Stimulated activated CD8-positive, alpha-beta memory T cell treated with anti-CD3 and anti-CD28 coated beads, Interleukin-15, amount 100 ng/mL, for 48 hours (primary cell): ENCODE data around the gene CFAP43.

Source experiments
- DNase-seq, 2 donors: peaks; one replicate each; pipeline ENCODE4 v3.0.0-alpha.2; 2020; ENCODE audit warnings: low read depth in 2 of 2

CFAP43 gene

GRCh38 chr10:104138131-104138530 lies 94.0 kb downstream of the CFAP43 start:
- no peak for DNase-seq

- no peak for DNase-seq
These were observed 102.1 kb downstream of the CFAP43 start for GRCh38 chr10:104130041-104130440.

GRCh38 chr10:104128214-104128613 lies 104.0 kb downstream of the CFAP43 start:
- DNase-seq = no peak

- DNase-seq = no peak
These were observed 104.8 kb downstream of the CFAP43 start for GRCh38 chr10:104127411-104127810.

- no peak for DNase-seq
These were observed 108.8 kb downstream of the CFAP43 start for GRCh38 chr10:104123397-104123796.

GRCh38 chr10:104122225-104123107 lies 109.7 kb downstream of the CFAP43 start:
- no peak for DNase-seq

GRCh38 chr10:104121485-104122224 lies 110.5 kb downstream of the CFAP43 start, which contains the start of gene SFR1:
Gene SFR1, plus strand, starts transcription at chr10:104122171. Its CDS starts 13 bp downstream, at chr10:104122184.
- peak; percentile 99 for DNase-seq

GRCh38 chr10:104120903-104121484 lies 111.2 kb downstream of the CFAP43 start:
- DNase-seq = peak; percentile 71 to 75

- DNase-seq = no peak
These were observed 111.7 kb downstream of the CFAP43 start for GRCh38 chr10:104120512-104120902.

GRCh38 chr10:104119996-104120395 lies 112.2 kb downstream of the CFAP43 start:
- DNase-seq = no peak

GRCh38 chr10:104117839-104118323 lies 114.3 kb downstream of the CFAP43 start:
- no peak for DNase-seq

- no peak for DNase-seq
These were observed 118.7 kb downstream of the CFAP43 start for GRCh38 chr10:104113376-104113956.

GRCh38 chr10:104109908-104110662 lies 122.1 kb downstream of the CFAP43 start:
- DNase-seq = no peak

- DNase-seq = no peak
These were observed 127.2 kb downstream of the CFAP43 start for GRCh38 chr10:104104926-104105325.

GRCh38 chr10:104104418-104104817 lies 127.7 kb downstream of the CFAP43 start:
- no peak for DNase-seq

- no peak for DNase-seq
These were observed 128.2 kb downstream of the CFAP43 start for GRCh38 chr10:104103956-104104355.

- DNase-seq = no peak
These were observed 130.3 kb downstream of the CFAP43 start for GRCh38 chr10:104101902-104102301.

GRCh38 chr10:104100795-104101194 lies 131.4 kb downstream of the CFAP43 start:
- no peak for DNase-seq

- DNase-seq = no peak
These were observed 132.2 kb downstream of the CFAP43 start for GRCh38 chr10:104099941-104100340.

- no peak for DNase-seq
These were observed 132.9 kb downstream of the CFAP43 start for GRCh38 chr10:104099269-104099668.

- DNase-seq = no peak
These were observed 133.7 kb downstream of the CFAP43 start for GRCh38 chr10:104098358-104098925.
